PC-9 (cell line): ENCODE results near the gene PRDM16. TPM values are rescaled to one million over a fixed set of nuclear protein-coding genes. Genes with fewer than 3 reads are reported as not detected.

ENCODE experiments used
- BruUV-seq: library from RNA; stranded (reverse); fragments of 400-500 nt; replicated peaks from 2 replicates; lab custom pipeline; 2021; lab: Mats Ljungman, UMichigan
- CTCF ChIA-PET: fragments of 300-600 bp; sonication (Branson Sonifier 250); formaldehyde crosslinking; loops from one replicate; lab custom pipeline; 2022; ENCODE audit warnings: antibody characterized with exemption; lab: Charles Lee
- POLR2A ChIA-PET: fragments of 300-600 bp; sonication (Branson Sonifier 250); formaldehyde crosslinking; loops from one replicate; lab custom pipeline; 2022; ENCODE audit warnings: antibody characterized with exemption; ENCODE audit not compliant: unreplicated experiment; lab: Charles Lee
- DNase-seq, 2 experiments: peaks; one replicate each; pipeline versions ENCODE4 v3.0.0 to v3.0.0-alpha.2; 2015 to 2022; ENCODE audit warnings: mixed read lengths in 1 of 2
- H2AFZ ChIP-seq: fragments of 200-600 bp; sonication (generic); 2 replicates; pipeline ENCODE4 v1.8.1; 2017; ENCODE audit warnings: antibody characterized with exemption
- H3F3A ChIP-seq: fragments of 200-600 bp; sonication (generic); 2 replicates; pipeline ENCODE4 v1.8.1; 2017; ENCODE audit warnings: antibody characterized with exemption, mild to moderate bottlenecking, low read depth; ENCODE audit not compliant: insufficient read depth
- H3K27ac ChIP-seq: fragments of 200-600 bp; sonication (generic); 2 replicates; pipeline ENCODE4 v1.6.1; 2016; ENCODE audit warnings: mixed run types
- H3K27me3 ChIP-seq: fragments of 200-600 bp; sonication (generic); 2 replicates; pipeline ENCODE4 v1.6.1; 2016; ENCODE audit warnings: low read depth, mixed run types; ENCODE audit not compliant: insufficient read depth
- H3K36me3 ChIP-seq: fragments of 200-600 bp; sonication (generic); 2 replicates; pipeline ENCODE4 v1.6.1; 2016; ENCODE audit warnings: low read depth, mixed run types
- H3K4me1 ChIP-seq: fragments of 200-600 bp; sonication (generic); replicated peaks from 2 replicates; pipeline ENCODE4 v1.6.1; 2016; ENCODE audit warnings: mixed run types; ENCODE audit not compliant: insufficient read depth
- H3K4me2 ChIP-seq: fragments of 200-600 bp; sonication (generic); 2 replicates; pipeline ENCODE4 v1.6.1; 2017; ENCODE audit warnings: mixed run types
- H3K4me3 ChIP-seq: fragments of 200-600 bp; sonication (generic); 2 replicates; pipeline ENCODE4 v1.6.1; 2016; ENCODE audit warnings: mixed run types
- H3K79me2 ChIP-seq: fragments of 200-600 bp; sonication (generic); 2 replicates; pipeline ENCODE4 v1.6.1; 2017; ENCODE audit warnings: low read depth, mixed run types
- H3K9me2 ChIP-seq: fragments of 200-600 bp; sonication (generic); 2 replicates; pipeline ENCODE4 v1.8.1; 2017; ENCODE audit warnings: mild to moderate bottlenecking; ENCODE audit not compliant: insufficient read depth
- H3K9me3 ChIP-seq: fragments of 200-600 bp; sonication (generic); 2 replicates; pipeline ENCODE4 v1.8.1; 2016; ENCODE audit warnings: low read depth; ENCODE audit not compliant: insufficient read depth
- H4K20me1 ChIP-seq: fragments of 200-600 bp; sonication (generic); 2 replicates; pipeline ENCODE4 v1.8.1; 2017; ENCODE audit not compliant: insufficient read depth
- CTCF ChIP-seq: fragments of 200-600 bp; sonication (generic); conservative IDR thresholded peaks from 2 replicates; pipeline ENCODE4 v1.6.1; 2017; ENCODE audit warnings: mixed run types, antibody characterized with exemption, mild to moderate bottlenecking, moderate library complexity
- EZH2 ChIP-seq: fragments of 200-600 bp; sonication (generic); IDR thresholded peaks from 2 replicates; pipeline ENCODE4 v1.8.0; 2017; ENCODE audit warnings: antibody characterized with exemption, low read depth
- intact Hi-C: fragments of 100-400 bp; cut with micrococcal nuclease; formaldehyde crosslinking; loops from one replicate; pipeline ENCODE4 v1.10.0; 2022; ENCODE audit not compliant: unreplicated experiment
- total RNA-seq: library from RNA; stranded (reverse); gene quantifications from 2 replicates; pipeline ENCODE4 v1.2.3, GENCODE V29; 2021

Gene PRDM16
- total RNA-seq, 1 experiment from 2014 or later: not detected

DNA sequence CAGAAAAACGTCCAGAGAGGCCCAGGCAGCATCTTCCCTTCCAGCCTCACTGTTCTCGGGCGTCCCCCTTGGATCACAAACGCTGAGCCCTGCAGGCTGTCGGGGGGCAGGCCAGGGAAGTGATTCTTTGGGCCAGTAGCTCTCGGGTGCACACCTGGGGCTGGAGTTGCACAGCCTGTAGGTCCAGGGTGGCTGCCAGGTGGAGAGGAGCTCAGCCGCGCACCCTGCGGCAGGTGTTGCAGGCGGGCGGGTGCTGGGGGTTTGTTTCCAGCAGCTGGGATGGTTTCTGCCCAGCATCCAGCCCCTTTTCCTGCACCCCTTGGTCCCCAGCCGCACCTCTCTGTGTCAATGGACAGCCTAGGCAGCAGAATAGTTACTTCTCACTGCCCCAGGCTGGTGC is 15.7 kb downstream of the PRDM16 start:
- H3K4me2 ChIP-seq: no peak overlapping the region
- BruUV-seq: no TSS peak
- CTCF ChIA-PET: no interaction called here
- H3K27ac ChIP-seq: no peak overlapping the region
- H2AFZ ChIP-seq: no peak overlapping the region
- no peak overlapping the region for H3K4me3 ChIP-seq
- H3K36me3 ChIP-seq: no peaks in the 10 kb centered on the region
- no peaks in the 10 kb centered on the region for H3K4me1 ChIP-seq
- H4K20me1 ChIP-seq: no peaks in the 10 kb centered on the region; the same call in 1 of the 2 replicates
- no peaks in the 10 kb centered on the region for H3K9me3 ChIP-seq
- H3K9me2 ChIP-seq: no peaks in the 10 kb centered on the region
- no peaks in the 10 kb centered on the region for H3K79me2 ChIP-seq
- H3F3A ChIP-seq: no peaks in the 10 kb centered on the region
- intact Hi-C loops: no loop called here
- POLR2A ChIA-PET: no interaction called here
- no peak for DNase-seq
- TF ChIP-seq EZH2 (no peak), CTCF (no peak)
- H3K27me3 ChIP-seq: peaks cover 91% of the 10 kb centered on the region

DNA sequence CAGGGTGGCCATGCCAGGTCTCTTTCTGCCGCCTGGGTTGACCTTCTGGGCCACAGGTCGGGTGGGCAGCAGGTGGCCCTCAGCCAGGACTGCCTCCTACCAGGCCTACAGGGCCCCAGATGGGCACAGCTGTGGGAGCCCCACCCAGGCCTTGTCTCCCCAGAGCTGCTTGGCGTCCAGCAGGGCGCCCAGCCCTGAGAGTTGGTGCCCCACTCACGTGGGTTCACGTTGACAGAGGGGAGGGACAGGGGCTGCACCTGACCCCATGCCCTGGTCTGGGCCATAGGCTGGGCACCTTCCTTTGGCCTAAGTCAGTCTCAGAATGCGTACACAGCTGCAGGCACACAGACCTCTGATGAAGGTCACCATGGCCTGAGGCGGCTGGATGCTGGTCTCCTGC is 16.7 kb downstream of the PRDM16 start:
- intact Hi-C loops: no loop called here
- H3K27ac ChIP-seq: no peak overlapping the region
- DNase-seq: no peak

DNA sequence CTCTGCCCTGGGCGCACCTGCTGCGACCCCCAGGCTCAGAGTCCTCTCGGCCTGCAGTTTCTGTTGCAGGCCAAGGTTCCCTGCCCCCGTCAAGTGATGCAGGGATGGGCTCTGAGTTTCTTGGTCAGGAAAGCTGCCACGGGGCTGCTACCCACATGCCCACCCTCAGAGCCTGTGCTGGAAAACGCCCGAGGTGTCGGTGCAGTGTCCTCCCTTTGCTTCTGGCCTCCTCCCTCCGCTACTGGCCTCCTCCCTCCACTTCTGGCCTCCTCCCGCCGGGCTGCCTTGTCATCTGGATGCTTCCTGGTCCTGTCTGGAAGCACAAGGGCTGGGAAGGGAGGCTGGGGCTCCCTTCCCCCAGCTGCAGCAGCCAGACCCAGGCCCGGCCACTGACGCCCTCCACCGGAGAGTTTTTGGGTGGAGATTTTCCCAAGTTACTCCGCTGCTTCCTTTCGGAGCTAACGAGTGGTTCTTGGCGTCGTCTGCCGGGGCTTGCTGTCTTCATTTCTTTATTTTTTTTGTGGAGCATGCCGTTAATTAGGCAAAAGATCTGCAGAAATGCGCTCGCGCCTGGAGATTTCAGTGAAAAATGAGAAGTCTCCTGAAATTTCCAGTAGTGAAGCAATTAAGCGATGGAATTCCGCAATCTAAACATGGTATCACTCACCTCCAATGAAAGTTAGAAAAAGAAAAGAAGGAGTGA is 17.4 kb downstream of the PRDM16 start:
- H3K36me3 ChIP-seq: no peaks in the 10 kb centered on the region
- H3K79me2 ChIP-seq: no peaks in the 10 kb centered on the region
- H3K4me2 ChIP-seq: no peak overlapping the region
- no peaks in the 10 kb centered on the region for H3K4me1 ChIP-seq
- H2AFZ ChIP-seq: no peak overlapping the region
- no peaks in the 10 kb centered on the region; the same call in 1 of the 2 replicates for H4K20me1 ChIP-seq
- H3K4me3 ChIP-seq: no peak overlapping the region
- POLR2A ChIA-PET: no interaction called here
- H3K9me3 ChIP-seq: no peaks in the 10 kb centered on the region
- CTCF ChIA-PET: no interaction called here
- no peak overlapping the region for H3K27ac ChIP-seq
- peaks cover 91% of the 10 kb centered on the region for H3K27me3 ChIP-seq
- intact Hi-C loops: no loop called here
- no peaks in the 10 kb centered on the region for H3F3A ChIP-seq
- no TSS peak for BruUV-seq
- TF ChIP-seq EZH2 (no peak), CTCF (no peak)
- no peak for DNase-seq
- no peaks in the 10 kb centered on the region for H3K9me2 ChIP-seq

More for the DNA sequence above, 16.7 kb downstream of the PRDM16 start:
- no peaks in the 10 kb centered on the region for H3K36me3 ChIP-seq
- H3K4me2 ChIP-seq: no peak overlapping the region
- CTCF ChIA-PET: no interaction called here
- no peaks in the 10 kb centered on the region for H3K9me2 ChIP-seq
- H4K20me1 ChIP-seq: no peaks in the 10 kb centered on the region; the same call in 1 of the 2 replicates
- H3K79me2 ChIP-seq: no peaks in the 10 kb centered on the region
- POLR2A ChIA-PET: no interaction called here
- TF ChIP-seq CTCF (no peak), EZH2 (no peak)
- peaks cover 91% of the 10 kb centered on the region for H3K27me3 ChIP-seq
- H3F3A ChIP-seq: no peaks in the 10 kb centered on the region
- no peaks in the 10 kb centered on the region for H3K4me1 ChIP-seq
- H3K9me3 ChIP-seq: no peaks in the 10 kb centered on the region
- H2AFZ ChIP-seq: no peak overlapping the region
- no peak overlapping the region for H3K4me3 ChIP-seq
- no TSS peak for BruUV-seq
